HG03469 (cell line): ENCODE measurements around the gene RNF183.
A peak's percentile ranks its signal among the peaks of the same experiment; 100 is the strongest.
"Not testable (repeated sequence)": the region's sequence is repeated elsewhere in the genome, so short reads cannot be mapped to it uniquely, and the experiment has no call there.

ENCODE experiments used
- ATAC-seq: cut with Tn5 transposase; IDR thresholded peaks from one replicate; pipeline ENCODE4 v1.9.1; 2021; ENCODE audit warnings: mild to moderate bottlenecking, moderate library complexity, moderate number of reproducible peaks; ENCODE audit not compliant: unreplicated experiment

The RNF183 gene

DNA sequence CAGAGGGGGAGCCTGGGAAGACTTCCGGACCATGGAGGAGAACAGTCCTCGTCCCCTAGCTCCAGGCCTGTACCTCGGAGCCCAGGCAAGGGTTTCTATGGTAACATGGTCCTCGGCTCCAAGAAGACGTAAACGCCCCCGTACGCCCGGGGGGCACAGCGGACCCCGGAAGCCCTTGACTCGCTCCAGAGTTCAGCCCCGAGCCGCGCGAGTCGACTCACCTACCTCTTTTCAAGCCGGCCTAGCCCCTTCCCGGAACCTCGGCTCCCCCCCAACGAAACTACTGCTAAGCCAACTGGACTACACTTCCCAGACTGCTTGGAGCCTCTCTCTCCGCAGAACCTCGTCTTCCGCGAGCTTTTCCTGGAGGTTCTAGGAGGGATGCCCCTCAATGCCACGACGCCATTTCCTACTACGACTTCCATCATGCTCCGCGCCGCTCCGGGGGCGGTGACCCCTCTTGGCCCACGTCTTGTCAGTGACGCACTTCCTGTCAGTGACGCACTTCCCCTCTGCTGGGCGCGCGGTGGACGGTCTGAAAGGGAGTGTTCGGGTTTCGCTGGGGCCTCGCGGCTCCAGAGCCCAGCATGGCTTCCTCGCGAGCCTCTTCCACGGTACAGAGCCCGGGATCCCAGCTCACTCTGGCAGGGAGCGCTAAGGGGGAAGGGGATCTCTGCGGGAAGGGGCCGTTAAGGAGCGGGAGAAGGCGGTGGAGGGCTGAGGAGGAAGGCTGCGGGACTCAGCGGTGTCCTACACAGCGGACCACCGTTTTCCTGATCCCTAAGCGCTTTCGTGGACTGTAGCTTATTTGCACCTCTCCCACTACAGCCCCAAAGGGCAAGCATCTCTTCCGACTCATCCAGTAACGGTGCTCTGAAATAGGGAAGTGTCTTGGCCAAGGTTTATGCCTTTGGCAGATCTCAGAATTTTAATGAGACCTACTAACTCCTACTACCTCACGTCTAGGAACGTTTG is 27.7 kb downstream of the RNF183 start, which contains the start of the genes CDC26 and PRPF4:
Gene CDC26, minus strand, starts transcription at position 416 of the 975 bp plus-strand sequence. CDS start 3,065 bp downstream, outside the sequence.
Gene PRPF4, plus strand, starts transcription at position 502 of the 975 bp plus-strand sequence. Its CDS starts 86 bp downstream, at position 588.
- peak; percentile 89 for ATAC-seq

GRCh38 chr9:113274474-113275156 is 28.6 kb downstream of the RNF183 start:
- ATAC-seq: no peak

DNA sequence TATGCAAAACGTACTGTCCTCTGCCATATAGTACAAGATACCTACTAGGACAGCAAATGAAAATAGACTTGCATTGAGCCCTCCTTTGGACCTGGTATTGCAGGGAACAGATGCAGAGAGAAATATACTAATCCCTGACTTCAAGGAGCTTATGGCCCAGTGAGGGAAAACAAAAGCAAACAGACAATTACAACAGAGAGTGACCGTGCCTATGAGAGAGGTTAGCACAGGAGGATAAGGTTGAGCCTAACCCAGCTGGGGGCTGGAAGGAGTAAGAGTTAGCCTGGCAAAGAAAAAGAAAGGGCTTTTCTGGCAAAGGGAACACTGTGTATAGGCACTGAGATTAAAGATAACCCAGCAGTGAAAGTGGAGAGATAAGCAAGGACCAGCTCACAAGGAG is 33.3 kb downstream of the RNF183 start:
- no peak for ATAC-seq

GRCh38 chr9:113269355-113269754 is 33.8 kb downstream of the RNF183 start:
- ATAC-seq: no peak

- ATAC-seq: no peak
Observed at GRCh38 chr9:113267911-113268566, 35.1 kb downstream of the RNF183 start.

- ATAC-seq: no peak
Observed at GRCh38 chr9:113266174-113266573, 37.0 kb downstream of the RNF183 start.

DNA sequence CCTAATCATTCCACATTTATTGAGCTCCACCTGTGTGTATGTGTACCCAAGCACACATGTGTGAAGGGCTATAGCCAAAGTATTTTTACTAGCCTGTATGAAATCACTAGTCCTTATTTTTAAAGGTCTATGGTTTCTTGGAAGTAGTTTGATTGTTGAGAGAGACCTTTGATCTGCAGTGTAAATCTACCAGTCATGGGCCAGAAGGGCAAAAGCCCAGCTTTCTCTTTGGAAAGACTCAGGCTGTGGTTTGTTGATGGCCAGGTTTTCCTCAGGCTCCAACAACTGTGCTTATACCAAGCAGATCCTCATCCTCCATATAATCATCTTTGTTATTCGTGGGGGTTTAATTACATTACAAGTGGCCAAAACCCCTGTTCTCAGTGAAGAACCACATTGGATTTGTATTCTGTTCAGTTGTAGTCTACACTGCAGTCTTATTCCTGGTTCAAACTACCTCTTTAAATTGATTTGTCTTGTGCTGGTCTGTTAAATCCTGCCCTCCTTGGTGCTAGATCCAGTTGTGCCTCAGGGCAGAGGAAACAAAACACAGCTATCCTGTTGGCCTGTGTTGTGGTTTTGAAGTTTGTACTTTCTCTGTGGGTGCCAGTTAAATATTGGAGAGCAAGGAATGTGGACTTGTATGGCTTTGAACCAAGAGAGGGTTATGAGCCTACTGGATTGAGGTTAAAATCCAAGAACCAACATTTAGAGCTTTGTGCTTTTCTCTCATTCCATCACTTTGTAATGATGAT is 41.1 kb downstream of the RNF183 start:
- no peak for ATAC-seq

GRCh38 chr9:113258282-113258681 is 44.9 kb downstream of the RNF183 start:
- ATAC-seq: no peak

GRCh38 chr9:113257863-113258262 is 45.3 kb downstream of the RNF183 start:
- ATAC-seq: no peak

DNA sequence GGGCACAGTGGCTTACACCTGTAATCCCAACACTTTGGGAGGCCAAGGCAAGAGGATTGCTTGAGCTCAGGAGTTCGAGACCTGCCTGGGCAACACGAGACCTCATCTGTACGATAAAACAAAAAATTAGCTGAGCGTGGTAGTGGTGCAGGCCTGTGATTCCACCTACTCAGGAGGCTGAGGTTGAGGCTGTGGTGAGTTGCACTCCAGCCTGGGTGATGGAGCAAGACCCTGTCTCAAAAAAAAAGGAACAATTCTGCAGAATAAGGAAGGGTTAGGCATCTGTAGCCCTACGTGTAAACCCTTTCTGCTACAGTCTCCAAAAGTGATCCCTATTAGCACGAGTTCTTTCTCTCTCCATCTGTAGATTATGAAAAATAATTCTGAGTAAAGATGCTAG is 47.7 kb downstream of the RNF183 start:
- ATAC-seq: no peak

GRCh38 chr9:113254991-113255390 is 48.2 kb downstream of the RNF183 start:
- no peak for ATAC-seq

GRCh38 chr9:113250807-113251206 is 52.4 kb downstream of the RNF183 start:
- ATAC-seq: no peak

DNA sequence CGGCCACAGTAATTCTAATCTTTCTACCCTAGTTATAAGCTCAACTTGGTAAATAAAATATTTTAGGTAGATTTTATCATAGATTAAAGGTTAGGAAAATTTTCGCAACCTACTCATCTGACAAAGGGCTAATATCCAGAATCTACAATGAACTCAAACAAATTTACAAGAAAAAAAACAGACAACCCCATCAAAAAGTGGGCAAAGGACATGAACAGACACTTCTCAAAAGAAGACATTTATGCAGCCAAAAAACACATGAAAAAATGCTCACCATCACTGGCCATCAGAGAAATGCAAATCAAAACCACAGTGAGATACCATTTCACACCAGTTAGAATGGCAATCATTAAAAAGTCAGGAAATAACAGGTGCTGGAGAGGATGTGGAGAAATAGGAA is 53.5 kb downstream of the RNF183 start:
- not testable (repeated sequence) for ATAC-seq

DNA sequence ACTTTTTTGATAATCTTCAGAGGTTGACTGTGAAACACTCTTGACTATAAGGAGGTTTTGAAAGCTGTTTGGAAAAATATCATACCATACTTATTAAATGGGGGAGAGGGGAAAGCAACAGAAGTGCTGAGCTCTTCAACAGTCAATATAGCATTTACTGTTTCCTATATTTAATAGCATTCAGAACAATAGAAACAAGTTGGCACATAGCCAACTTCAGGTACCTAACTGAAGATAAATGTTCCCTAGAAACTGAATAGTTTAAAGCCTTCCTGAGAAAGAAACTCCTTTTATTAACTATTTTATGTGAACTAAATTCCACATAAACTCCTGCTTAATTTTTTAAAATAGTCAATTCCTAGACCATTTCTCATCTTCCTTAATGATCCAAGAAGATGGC is 55.5 kb downstream of the RNF183 start:
- ATAC-seq: no peak
